ENCODE data around the gene MICB. TPM values are rescaled to one million over a fixed set of nuclear protein-coding genes. Genes with fewer than 3 reads are reported as not detected.

Gene MICB
- total and polyA plus RNA-seq, 4 donors, result 0.19 to 4.9 (median 1.2) TPM

- Histone ChIP-seq H3K9me3 (ENCODE audit: control insufficient read depth in 4 of 4, low read length in 3 of 4) (no peaks in the 10 kb centered on the region), H3K27ac (ENCODE audit: low read depth in 1 of 2, low read length in 2 of 2) (no peak overlapping the region), H3K9ac (ENCODE audit: low read depth in 1 of 2, low read length in 2 of 2) (no peak overlapping the region), H3K4me1 (ENCODE audit: control insufficient read depth in 4 of 4, insufficient read depth in 4 of 4, low read length in 3 of 4) (peaks cover 0 to 4% (median 2%) of the 10 kb centered on the region in 4 donors), H3K27me3 (ENCODE audit: control insufficient read depth in 4 of 4, insufficient read depth in 4 of 4, low read length in 3 of 4) (no peaks in the 10 kb centered on the region), H3K4me3 (ENCODE audit: low read depth in 1 of 3, low read length in 3 of 3) (no peak overlapping the region), H3K36me3 (ENCODE audit: control insufficient read depth in 4 of 4, insufficient read depth in 3 of 4, low read depth in 1 of 4, low read length in 3 of 4) (peaks cover 26 to 76% (median 63%) of the 10 kb centered on the region in 4 donors)
- no peak for TF ChIP-seq MAX (IDR thresholded peaks at IDR 0.05)
- no peak for TF ChIP-seq CTCF (IDR thresholded peaks at IDR 0.05; ENCODE audit: low read depth, low read length, missing input control)
- no peak for TF ChIP-seq ATF3 (IDR thresholded peaks at IDR 0.05)
- TF ChIP-seq GABPA (IDR thresholded peaks at IDR 0.05 in 1 of 2, conservative IDR thresholded peaks at IDR 0.05 in 1 of 2), result no peak
- TF ChIP-seq RAD21 (IDR thresholded peaks at IDR 0.05), result no peak
- no peak for TF ChIP-seq NR2F2 (IDR thresholded peaks at IDR 0.05)
- no peak for TF ChIP-seq HNF4A (conservative IDR thresholded peaks at IDR 0.05)
- no peak for TF ChIP-seq ZBTB33 (IDR thresholded peaks at IDR 0.05)
- no peak for TF ChIP-seq YY1 (IDR thresholded peaks at IDR 0.05)
- TF ChIP-seq FOXA2 (IDR thresholded peaks at IDR 0.05), result no peak
- TF ChIP-seq RXRA (IDR thresholded peaks at IDR 0.05), result no peak
- no peak for TF ChIP-seq HNF4G (IDR thresholded peaks at IDR 0.05)
- TF ChIP-seq SP1 (IDR thresholded peaks at IDR 0.05), result no peak
- no peak for TF ChIP-seq TAF1 (conservative IDR thresholded peaks at IDR 0.05)
- TF ChIP-seq JUND (IDR thresholded peaks at IDR 0.05), result no peak
- TF ChIP-seq FOXA1 (IDR thresholded peaks at IDR 0.05), result no peak
- no peak for DNase-seq (ENCODE audit: low spot score)
- 93% methylated on average over 1 of the region's 1 CpG for WGBS
Measured at GRCh38 chr6:31533455-31533841, 35.5 kb downstream of the MICB start.

DNA sequence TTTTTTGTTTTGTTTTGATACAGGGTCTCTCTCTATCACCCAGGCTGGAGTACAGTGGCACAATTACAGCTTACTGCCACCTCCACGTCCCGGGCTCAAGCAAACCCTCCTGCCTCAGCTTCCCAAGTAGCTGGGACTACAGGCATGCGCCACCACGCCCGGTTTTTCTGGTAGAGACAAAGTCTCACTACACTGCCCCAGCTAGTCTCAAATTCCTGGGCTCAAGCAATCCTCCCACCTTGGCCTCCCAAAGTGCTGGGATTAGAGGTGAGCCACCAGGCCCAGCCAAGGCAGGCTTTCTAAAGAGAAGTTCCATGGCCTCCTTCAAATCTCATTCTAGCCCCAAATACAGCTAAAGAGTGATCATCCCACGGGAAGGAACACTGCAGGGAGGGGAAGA, 36.1 kb downstream of the MICB start:
- no peak overlapping the region for H3K9ac ChIP-seq (ENCODE audit: low read depth in 1 of 2, low read length in 2 of 2)
- no peak overlapping the region for H3K4me3 ChIP-seq (ENCODE audit: low read depth in 1 of 3, low read length in 3 of 3)
- peaks cover 28 to 81% (median 68%) of the 10 kb centered on the region in 4 donors for H3K36me3 ChIP-seq (ENCODE audit: control insufficient read depth in 4 of 4, insufficient read depth in 3 of 4, low read depth in 1 of 4, low read length in 3 of 4)
- H3K27me3 ChIP-seq (ENCODE audit: control insufficient read depth in 4 of 4, insufficient read depth in 4 of 4, low read length in 3 of 4), result no peaks in the 10 kb centered on the region
- WGBS, result 91% methylated on average over 6 of the region's 6 CpGs
- no peak overlapping the region for H3K27ac ChIP-seq (ENCODE audit: low read depth in 1 of 2, low read length in 2 of 2)
- TF ChIP-seq TAF1 (conservative IDR thresholded peaks at IDR 0.05), result no peak
- no peak for TF ChIP-seq NR2F2 (IDR thresholded peaks at IDR 0.05)
- TF ChIP-seq MAX (IDR thresholded peaks at IDR 0.05), result no peak
- TF ChIP-seq, protein P1, sequence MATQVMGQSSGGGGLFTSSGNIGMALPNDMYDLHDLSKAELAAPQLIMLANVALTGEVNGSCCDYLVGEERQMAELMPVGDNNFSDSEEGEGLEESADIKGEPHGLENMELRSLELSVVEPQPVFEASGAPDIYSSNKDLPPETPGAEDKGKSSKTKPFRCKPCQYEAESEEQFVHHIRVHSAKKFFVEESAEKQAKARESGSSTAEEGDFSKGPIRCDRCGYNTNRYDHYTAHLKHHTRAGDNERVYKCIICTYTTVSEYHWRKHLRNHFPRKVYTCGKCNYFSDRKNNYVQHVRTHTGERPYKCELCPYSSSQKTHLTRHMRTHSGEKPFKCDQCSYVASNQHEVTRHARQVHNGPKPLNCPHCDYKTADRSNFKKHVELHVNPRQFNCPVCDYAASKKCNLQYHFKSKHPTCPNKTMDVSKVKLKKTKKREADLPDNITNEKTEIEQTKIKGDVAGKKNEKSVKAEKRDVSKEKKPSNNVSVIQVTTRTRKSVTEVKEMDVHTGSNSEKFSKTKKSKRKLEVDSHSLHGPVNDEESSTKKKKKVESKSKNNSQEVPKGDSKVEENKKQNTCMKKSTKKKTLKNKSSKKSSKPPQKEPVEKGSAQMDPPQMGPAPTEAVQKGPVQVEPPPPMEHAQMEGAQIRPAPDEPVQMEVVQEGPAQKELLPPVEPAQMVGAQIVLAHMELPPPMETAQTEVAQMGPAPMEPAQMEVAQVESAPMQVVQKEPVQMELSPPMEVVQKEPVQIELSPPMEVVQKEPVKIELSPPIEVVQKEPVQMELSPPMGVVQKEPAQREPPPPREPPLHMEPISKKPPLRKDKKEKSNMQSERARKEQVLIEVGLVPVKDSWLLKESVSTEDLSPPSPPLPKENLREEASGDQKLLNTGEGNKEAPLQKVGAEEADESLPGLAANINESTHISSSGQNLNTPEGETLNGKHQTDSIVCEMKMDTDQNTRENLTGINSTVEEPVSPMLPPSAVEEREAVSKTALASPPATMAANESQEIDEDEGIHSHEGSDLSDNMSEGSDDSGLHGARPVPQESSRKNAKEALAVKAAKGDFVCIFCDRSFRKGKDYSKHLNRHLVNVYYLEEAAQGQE (IDR thresholded peaks at IDR 0.05), result no peak
- TF ChIP-seq SP1 (IDR thresholded peaks at IDR 0.05), result no peak
- no peak for TF ChIP-seq ZBTB33 (IDR thresholded peaks at IDR 0.05)
- no peak for TF ChIP-seq FOXA2 (IDR thresholded peaks at IDR 0.05)
- TF ChIP-seq YY1 (IDR thresholded peaks at IDR 0.05), result no peak
- TF ChIP-seq ATF3 (IDR thresholded peaks at IDR 0.05), result no peak
- TF ChIP-seq RAD21 (IDR thresholded peaks at IDR 0.05), result no peak
- no peak for TF ChIP-seq CTCF (IDR thresholded peaks at IDR 0.05; ENCODE audit: low read depth, low read length, missing input control)
- peaks cover 2 to 9% (median 6%) of the 10 kb centered on the region in 4 donors for H3K4me1 ChIP-seq (ENCODE audit: control insufficient read depth in 4 of 4, insufficient read depth in 4 of 4, low read length in 3 of 4)
- no peaks in the 10 kb centered on the region for H3K9me3 ChIP-seq (ENCODE audit: control insufficient read depth in 4 of 4, low read length in 3 of 4)
- no peak for DNase-seq (ENCODE audit: low spot score)
